Daoy (cell line): Measurements from ENCODE around the gene ATP6V0A1. TPM values are rescaled to one million over a fixed set of nuclear protein-coding genes. Genes with fewer than 3 reads are reported as not detected.
A peak's percentile ranks its signal among the peaks of the same experiment; 100 is the strongest.
"Not testable (repeated sequence)": the region's sequence is repeated elsewhere in the genome, so short reads cannot be mapped to it uniquely, and the experiment has no call there.

Experiments used
- DNase-seq: peaks from one replicate; pipeline ENCODE4 v3.0.0-alpha.2; 2015; ENCODE audit warnings: low read depth
- total RNA-seq: library from RNA; depleted of rRNA; stranded (reverse); fragments of >200 nt; shearing (Covaris generic); gene quantifications from 2 replicates; pipeline ENCODE4 v1.2.3, GENCODE V29; 2014

Gene ATP6V0A1
- total RNA-seq, 1 experiment from 2014 or later: 12.6 TPM

DNA sequence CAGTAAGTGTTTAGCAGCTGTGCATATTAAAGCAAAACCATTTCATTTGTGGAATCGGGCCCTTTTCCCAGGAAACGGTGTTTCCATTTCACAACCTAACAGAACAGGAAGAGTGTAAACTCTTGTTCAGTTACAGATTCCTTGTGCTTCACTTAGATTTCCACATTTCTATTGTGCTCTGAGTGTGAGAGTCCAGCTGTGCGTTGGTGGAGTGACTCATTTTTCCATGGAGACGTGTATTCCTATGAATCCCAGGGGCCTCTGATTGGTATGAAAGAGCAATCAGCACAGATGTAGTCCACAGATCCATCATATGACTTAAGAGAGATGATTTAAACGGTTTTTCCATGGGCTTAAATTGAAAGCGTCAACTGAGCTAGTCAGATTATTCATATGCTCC, 22.3 kb upstream of the ATP6V0A1 start:
- peak; percentile 69 for DNase-seq

DNA sequence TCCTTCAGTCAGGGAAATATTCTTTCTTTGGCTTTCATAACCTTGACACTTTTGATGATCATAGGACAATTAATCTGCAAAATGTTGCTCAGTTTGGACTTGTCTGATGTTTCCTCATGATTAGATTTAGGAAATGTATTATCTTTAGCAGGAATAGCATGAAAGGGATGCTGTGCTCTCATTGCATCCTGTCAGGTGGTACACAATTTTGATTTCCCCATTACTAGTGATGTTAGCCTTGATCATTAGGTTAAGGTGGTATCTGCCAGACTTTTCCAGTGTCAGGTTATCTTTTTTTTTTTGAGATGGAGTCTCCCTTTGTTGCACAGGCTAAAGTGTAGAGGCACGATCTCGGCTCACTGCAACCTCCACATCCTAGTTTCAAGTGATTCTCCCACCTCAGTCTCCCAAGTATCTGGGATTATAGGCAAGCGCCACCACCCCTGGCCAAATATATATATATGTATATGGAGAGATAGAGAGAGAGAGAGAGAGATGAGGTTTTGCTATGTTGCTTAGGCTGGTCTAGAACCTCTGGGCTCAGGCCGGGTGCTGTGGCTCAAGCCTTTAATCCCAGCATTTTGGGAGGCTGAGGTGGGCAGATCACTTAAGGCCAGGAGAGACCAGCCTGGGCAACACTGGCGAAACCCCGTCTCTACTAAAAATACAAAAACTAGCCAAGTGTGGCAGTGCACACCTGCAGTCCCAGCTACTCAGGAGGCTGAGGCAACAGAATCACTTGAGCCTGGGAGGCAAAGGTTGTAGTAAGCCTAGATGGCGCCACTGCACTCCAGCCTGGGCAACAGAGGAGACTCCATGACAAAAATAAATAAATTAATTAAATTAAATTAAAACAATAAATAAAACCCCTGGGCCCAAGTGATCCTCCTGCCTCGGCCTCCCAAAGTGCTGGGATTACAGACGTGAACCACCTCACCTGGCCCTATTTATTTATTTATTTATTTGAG, 19.8 kb upstream of the ATP6V0A1 start:
- DNase-seq: no peak

DNA sequence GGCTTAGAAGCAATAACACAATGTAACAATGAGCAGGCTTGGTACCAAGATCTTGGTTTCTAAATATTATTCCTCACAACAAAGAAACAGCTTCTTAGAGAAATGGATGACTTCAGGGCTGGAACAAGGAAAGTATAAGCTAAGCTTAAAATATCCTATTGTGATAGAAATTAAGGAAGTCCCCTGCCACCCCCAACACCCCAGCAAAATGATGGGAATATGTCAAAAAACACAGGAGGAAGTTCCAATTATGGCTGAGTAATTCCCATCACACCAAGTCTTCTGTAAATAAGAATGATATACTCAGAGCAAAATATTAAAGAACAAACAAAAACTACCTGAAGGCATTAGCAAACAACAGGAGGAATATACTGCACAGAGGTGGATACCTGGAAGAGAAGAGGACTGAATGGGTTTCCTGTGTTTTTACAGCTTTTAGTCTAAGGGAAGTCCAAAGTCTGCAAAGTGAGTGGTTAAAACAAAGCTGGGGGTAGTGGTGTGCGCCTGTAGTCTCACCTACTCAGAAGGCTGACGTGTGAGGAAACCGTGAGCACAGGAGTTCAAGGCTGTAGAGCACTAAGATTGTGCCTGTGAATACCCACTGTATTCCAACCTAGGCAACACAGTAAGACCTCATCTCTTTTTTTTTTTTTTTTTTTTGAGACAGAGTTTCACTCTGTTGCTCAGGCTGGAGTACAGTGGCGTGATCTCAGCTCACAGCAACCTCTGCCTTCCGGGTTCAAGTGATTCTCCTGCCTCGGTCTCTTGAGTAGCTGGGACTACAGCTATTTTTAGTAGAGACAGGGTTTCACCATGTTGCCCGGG, 17.1 kb upstream of the ATP6V0A1 start:
- no peak for DNase-seq

DNA sequence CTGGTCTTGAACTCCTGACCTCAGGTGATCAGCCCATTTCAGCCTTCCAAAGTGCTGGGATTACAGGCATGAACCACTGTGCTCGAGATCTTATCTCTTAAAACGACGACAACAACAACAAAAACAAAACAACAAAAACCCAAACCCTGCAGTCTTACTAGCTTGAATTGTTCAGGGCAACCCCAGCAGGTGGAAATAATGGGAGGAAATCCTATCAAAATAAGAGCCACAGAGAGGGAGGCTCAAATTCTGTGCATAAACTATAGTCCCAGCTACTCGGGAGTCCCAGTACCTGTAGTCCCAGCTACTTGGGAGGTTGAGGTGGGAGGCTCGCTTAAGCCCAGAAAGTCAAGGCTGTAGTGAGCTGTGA, 16.5 kb upstream of the ATP6V0A1 start:
- no peak for DNase-seq

DNA sequence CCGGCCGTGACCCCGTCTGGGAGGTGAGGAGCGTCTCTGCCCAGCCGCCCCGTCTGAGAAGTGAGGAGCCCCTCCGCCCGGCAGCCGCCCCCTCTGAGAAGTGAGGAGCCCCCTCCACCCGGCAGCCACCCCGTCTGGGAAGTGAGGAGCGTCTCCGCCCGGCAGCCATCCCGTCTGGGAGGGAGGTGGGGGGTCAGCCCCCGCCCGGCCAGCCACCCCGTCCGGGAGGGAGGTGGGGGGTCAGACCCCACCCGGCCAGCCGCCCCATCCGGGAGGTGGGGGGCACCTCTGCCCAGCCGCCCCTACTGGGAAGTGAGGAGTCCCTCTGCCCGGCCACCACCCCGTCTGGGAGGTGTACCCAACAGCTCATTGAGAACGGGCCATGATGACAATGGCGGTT, 9.5 kb upstream of the ATP6V0A1 start:
- not testable (repeated sequence) for DNase-seq

DNA sequence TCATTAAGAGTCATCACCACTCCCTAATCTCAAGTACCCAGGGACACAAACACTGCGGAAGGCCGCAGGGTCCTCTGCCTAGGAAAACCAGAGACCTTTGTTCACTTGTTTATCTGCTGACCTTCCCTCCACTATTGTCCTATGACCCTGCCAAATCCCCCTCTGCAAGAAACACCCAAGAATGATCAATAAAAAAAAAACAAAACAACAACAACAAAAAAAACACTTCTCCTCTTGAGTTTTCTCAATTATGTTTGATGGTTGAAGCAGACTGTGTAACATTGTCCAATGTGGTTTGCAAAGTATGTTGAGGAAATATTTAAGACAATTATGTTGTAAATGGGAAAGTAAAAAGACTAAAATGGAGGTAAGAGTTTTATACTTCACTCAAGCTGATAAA, 8.8 kb upstream of the ATP6V0A1 start:
- DNase-seq: not testable (repeated sequence)

DNA sequence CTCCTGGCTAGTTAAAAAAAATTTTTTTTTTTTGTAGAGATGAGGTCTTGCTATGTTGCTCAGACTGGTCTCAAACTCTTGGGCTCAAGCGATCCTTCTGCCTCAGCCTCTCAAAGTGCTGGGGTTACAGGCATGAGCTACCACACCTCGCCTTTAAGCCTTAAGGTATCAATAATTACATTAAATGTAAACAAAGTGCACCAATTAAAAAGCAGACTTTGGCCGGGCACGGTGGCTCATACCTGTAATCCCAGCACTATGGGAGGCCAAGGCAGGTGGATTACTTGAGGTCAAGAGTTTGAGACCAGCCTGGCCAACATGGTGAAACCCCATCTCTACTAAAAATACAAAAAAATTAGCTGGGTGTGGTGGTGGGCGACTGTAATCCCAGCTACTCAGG, 7.4 kb upstream of the ATP6V0A1 start:
- DNase-seq: not testable (repeated sequence)

DNA sequence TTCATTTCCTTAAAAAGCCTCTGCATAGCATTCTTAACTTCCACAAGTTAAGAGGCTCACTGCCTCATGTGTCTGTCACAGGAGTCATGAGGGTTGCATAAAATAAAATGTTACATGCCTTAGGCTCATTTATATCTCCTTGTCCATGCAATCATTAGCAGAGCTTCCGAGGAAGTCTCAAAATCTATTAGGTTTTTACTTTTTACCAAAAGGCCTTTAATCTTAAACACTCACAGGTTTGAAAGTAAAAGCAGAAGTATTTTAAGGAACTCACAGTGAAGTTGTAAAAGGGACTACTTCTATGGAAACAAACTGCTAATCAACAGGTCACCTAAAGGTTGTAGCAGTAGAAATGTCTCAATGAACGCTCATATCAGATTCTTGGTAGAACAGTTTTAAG, 5.2 kb upstream of the ATP6V0A1 start:
- DNase-seq: no peak

DNA sequence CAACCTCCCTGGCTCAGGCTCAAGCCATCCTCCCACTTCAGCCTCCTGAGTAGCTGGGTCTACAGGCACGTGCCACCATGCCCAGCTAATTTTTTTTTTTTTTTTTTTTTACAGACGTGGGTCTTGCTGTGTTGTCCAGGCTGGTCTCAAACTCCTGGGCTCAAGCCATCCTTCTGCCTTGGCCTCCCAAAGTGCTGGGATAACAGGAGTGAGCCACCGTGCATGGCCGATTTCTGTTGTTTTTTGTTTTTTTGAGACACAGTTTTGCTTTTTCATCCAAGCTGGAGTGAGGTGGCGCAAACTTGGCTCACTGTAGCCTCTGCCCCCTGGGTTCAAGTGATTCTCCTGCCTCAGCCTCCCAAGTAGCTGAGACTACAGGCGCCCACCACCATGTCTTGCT, 3.7 kb upstream of the ATP6V0A1 start:
- DNase-seq: not testable (repeated sequence)

DNA sequence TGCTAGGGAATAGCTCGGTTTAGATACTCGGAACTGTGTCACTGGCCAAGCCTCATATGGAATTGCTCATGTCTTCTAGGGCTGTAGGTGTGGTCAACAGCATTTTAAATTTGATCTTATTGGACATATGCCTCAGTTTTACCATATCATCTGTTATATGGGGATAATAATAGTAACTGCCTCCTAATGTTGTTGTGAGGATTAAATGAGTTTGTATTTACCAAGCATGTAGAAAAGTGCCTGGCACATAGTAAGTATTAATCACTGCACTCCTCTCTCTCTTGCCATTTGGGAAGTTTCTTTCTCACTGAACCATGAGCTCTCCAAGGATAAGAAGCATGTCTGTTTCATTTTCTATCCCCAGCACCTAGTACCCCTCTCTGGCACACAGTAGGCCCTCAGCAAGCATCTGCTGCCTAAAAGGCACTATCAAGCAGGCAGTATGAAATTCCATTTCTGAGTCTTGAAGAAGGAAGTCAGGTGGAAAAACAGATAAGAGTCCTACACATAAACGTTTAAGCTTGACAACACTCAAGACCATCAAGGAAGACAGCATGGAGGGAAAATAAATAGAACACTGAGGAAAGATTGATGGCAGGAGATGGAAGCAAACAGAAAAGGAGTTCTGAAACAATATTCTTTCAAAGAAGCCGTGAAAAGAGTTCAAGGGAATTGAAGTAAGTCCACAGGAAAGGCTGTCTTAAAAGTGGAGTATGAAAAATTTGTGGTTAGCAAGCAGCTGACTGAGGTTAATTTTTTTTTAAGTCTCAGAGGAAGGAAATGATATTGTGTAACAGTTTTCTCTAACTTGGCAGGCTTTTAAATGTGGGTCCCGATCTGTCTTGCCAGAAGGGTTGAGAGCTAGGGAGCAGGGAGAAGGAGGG, 2.2 kb upstream of the ATP6V0A1 start:
- peak; percentile 34 for DNase-seq

DNA sequence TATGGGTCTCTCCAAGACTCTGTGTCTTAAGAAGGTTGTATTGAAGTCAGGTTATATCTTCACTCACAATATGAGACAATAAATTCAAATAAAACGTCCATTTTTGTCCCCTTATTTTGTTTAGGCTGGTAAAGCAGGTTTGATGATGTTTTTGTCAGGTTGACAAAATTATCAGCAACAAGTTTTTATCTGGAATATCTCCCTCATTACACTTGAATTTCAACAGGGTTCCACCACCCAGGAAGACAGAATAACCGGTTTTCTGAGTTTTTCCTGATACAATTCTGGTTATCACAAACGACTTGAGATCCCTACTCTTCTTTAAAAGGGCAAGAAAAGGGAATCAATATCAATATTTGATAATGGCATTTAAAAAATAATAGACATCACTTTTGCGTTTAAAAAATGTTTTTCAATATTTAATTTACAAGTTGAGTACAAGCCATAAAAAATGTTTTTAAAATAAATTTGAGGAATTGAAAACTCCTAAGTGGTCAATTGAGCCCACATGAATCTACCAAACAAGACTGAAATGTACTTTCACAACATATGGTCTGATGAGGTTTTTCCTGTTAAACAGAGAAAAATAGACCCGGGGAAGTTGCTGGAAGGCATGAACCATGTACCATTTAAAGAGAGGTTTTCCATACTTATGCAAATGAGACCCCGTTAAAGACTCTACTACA, 1.4 kb upstream of the ATP6V0A1 start:
- DNase-seq: no peak

DNA sequence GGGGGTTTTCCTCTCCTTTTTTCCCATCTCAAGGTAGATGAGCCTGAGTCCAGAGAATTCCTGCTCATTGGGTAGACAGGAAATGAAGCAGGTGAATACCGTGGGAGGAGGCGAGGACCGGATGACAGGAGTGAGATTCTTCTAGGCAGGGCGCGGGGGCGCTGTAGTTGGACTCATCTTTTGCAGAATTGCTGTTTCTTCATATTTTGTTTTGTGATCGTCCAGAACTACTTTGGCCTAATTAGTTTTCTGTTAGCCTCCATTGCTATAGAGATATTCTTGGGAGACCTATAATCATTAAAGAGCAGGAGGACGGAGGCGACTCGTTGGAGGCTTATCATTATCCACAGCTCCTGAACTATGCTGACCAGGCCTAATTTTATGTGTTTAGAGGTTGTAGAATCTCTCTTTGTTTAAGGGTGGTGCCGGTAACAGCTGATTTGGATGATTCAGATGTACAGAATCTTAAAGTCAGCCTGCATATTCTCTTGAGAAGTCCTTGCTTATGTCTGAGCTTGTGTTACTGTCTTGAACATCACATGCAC, 650 bp downstream of the ATP6V0A1 start:
- peak; percentile 51 for DNase-seq

DNA sequence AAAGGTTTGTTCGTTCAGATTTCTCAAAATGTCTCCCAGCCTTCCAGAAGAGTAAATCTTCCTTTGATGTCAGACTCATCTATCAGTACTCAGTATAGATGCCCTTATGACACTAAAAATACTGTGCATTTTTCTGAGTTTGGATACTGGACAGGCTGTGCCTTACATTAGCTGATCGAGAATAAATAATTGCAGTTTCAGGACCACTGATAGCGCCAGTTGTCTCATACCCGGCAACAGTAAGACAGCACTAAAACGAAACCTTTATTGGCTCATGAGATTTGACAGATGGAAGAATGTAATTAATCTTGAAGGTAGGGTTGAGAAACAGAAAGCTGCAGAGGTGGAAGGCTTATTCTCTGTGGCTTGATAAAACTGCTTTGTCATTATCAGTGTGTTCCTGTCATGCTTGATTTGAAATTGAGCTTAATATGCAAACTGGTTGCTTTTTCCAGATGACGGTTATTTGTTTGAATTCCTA, 1.2 kb downstream of the ATP6V0A1 start:
- peak; percentile 20 for DNase-seq

DNA sequence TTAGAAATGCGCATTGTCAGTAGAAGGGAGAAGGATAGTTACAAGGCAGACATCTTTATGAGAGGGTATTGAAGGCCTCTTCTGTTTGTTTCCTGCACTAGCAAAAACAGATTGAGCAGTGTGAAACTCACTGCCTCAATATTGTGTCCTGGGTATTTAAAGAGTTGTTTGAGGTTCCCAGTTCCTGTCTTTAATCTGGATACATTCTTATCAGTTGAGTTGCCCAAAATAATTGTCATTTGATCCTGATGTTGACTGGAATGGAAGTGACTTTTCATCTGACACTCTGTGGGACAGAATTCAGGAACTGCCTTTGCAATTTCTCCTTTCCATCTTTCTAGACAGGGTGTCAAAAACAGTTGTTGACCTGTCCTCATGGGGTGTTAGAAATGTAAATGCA, 1.7 kb downstream of the ATP6V0A1 start:
- no peak for DNase-seq

DNA sequence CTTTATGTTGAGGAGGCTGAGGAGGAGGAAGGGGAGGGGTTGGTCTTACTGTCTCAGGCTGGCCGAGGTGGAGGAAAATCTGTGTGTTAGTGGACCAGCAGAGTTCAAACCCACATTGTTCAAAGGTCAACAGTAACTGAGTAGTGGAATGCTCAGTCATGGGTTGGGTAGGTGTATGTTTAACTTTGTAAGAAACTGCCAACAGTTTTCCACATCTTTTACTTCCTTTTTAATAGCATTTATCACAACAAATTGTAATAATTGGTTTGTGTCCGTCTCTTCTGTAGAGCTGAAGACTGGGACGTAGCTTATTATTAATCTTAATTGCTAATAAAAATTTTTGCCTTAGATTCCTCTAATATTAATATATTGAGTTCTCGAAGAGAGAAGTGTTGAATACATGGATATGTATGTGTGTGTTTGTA, 5.3 kb downstream of the ATP6V0A1 start:
- no peak for DNase-seq

DNA sequence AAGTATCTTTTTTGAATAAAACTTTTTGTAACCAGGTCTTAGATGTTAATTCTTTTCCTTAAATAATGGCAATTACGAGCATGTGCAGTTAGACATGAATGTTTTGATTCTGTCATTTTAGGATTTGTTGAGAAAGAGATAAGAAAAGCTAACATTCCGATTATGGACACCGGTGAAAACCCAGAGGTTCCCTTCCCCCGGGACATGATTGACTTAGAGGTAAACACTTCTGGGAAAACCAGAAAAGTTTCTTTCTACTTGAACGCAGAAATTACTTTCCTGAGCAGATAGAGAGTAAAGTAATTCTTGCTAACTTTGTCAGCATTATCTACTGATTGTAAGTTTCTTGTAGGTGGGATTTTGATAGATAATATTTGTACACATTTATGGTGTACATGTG, 9.2 kb downstream of the ATP6V0A1 start:
- no peak for DNase-seq

DNA sequence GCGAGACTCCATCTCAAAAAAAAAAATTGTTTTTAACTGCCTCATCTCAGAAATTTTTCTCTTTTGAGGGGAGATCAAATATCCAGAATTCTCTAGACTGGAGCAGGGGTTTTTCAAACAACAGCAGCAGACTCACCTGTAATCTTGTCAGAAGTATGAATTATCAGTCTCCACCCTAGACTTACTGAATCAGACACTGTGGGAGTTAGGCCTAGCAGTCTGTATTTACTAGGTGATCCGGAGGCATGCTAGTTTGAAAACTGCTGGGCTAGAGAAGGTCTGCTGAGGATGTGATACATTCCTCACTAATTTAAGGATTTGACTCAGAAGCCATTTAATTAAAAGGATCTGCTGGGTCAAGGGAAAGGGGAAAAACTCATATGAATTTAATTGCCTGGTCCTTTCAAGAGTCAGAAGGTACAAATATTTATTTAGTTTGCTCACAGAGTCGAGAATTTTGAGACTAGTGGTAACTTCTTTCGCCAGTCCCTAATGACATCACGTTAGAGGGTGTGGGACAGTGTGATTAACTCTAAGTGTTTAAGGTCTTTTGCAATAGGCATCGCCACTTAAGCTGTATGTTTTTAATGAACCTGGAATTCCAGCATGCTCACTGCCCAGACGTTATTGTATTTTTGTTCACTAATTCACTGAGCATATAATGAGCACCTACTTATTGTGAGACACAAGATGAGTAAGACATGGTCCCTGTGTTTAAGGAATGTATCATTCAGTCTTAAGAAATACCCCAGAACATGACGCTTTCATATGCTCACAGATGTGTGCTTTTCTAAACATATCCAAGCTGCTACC, 14.2 kb downstream of the ATP6V0A1 start:
- DNase-seq: peak; percentile 29

DNA sequence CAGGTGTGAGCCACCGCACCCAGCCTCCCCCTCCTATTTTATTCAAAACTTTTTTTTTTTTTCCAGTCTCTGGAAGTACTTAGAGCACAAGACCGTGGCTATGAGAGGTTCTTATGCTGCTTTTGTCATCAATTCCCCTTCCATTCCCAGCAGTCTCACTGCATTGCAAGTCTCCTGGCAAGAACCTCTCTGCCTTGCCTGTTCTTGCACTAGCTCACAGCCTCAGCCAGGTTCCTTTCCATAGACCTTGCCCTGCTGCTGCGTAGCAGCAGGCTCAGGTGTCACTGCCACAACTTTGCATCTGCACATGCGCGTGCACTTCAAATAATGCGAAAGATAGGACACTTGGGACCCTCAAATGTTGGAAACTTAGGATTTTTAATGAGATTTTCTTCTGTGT, 15.6 kb downstream of the ATP6V0A1 start:
- no peak for DNase-seq

DNA sequence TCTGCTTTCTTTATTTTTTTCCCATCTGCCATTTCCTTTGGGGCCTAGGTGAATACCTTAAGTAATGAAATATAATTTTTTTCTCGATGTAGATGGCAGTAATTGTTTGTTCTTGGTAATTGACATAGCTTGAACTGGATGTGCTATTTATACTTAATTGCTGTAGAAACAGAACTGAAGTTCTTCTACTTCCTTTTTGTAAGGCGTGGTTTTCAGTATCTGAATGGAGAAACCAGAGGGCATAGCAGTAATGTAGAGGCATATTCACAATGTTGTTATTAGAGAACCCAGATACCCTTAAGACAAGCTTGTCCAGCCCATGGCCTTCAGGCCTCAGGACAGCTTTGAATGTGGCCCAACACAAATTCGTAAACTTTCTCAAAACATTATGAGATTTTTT, 16.4 kb downstream of the ATP6V0A1 start:
- no peak for DNase-seq

DNA sequence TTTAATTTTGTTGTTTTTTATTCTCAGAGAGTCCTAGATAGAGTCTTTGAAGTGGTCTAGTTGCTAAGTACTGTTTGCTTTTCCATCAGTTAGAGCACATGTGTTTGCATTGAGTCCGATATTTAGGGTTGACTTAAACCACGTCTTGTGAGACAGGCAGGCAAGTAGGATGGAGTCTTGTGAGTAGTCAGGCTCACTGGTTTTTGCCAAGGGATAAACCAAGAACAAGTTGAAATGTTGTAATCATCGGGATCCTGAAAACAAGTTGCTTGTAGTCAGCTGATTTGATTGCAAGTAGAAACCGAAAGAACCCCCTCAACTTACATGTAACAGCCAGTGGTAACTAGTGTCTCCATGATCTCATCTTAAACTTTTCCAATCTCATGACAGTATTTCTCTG, 17.2 kb downstream of the ATP6V0A1 start:
- no peak for DNase-seq
